GM23338 (cell line): Measurements from ENCODE around the gene NCK2. TPM values are rescaled to one million over a fixed set of nuclear protein-coding genes. Genes with fewer than 3 reads are reported as not detected.

Experiments used
- ATAC-seq: fragments of 200-7000 bp; cut with Tn5 transposase; 3 replicates; pipeline ENCODE4 v1.9.1; 2020
- DNase-seq: peaks from one replicate; pipeline ENCODE4 v3.0.0-alpha.2; 2015; ENCODE audit warnings: low spot score
- H2AFZ ChIP-seq: fragments of 200-600 bp; sonication (generic); 2 replicates; pipeline ENCODE4 v1.8.0; 2016; ENCODE audit warnings: antibody characterized with exemption, mild to moderate bottlenecking, moderate library complexity
- H3F3A ChIP-seq: fragments of 200-600 bp; sonication (generic); replicated peaks from 2 replicates; pipeline ENCODE4 v1.8.0; 2017; ENCODE audit warnings: antibody characterized with exemption, mixed run types, low read depth
- H3K27ac ChIP-seq: fragments of 200-600 bp; sonication (generic); 2 replicates; pipeline ENCODE4 v1.6.1; 2016; ENCODE audit warnings: low read depth
- H3K27me3 ChIP-seq: fragments of 200-600 bp; sonication (generic); 2 replicates; pipeline ENCODE4 v1.8.0; 2016; ENCODE audit warnings: mild to moderate bottlenecking, mixed run types, moderate library complexity; ENCODE audit not compliant: insufficient read depth
- H3K36me3 ChIP-seq: fragments of 200-600 bp; sonication (generic); 2 replicates; pipeline ENCODE4 v1.8.0; 2016; ENCODE audit warnings: mild to moderate bottlenecking; ENCODE audit not compliant: insufficient read depth
- H3K4me1 ChIP-seq: fragments of 200-600 bp; sonication (generic); 2 replicates; pipeline ENCODE4 v1.8.0; 2016; ENCODE audit warnings: mild to moderate bottlenecking, moderate library complexity; ENCODE audit not compliant: insufficient read depth
- H3K4me2 ChIP-seq: fragments of 200-600 bp; sonication (generic); 2 replicates; pipeline ENCODE4 v1.7.1; 2017; ENCODE audit warnings: mixed run types
- H3K4me3 ChIP-seq: fragments of 200-600 bp; sonication (generic); 2 replicates; pipeline ENCODE4 v1.6.1; 2016; ENCODE audit warnings: mixed run types
- H3K79me2 ChIP-seq: fragments of 200-600 bp; sonication (generic); replicated peaks from 2 replicates; pipeline ENCODE4 v1.8.0; 2017; ENCODE audit warnings: mild to moderate bottlenecking; ENCODE audit not compliant: insufficient read depth
- H3K9me2 ChIP-seq: fragments of 200-600 bp; sonication (generic); 2 replicates; pipeline ENCODE4 v1.8.0; 2017; ENCODE audit not compliant: insufficient read depth
- H4K20me1 ChIP-seq: fragments of 200-600 bp; sonication (generic); replicated peaks from 2 replicates; pipeline ENCODE4 v1.8.0; 2017; ENCODE audit warnings: mild to moderate bottlenecking; ENCODE audit not compliant: insufficient read depth
- H3K27ac Mint-ChIP-seq: 2 replicates; pipeline ENCODE4 v1.8.0; 2020; ENCODE audit warnings: inconsistent platforms, mild to moderate bottlenecking, moderate library complexity, mixed read lengths
- H3K27me3 Mint-ChIP-seq: 3 replicates; pipeline ENCODE4 v1.8.0; 2022; ENCODE audit warnings: low read depth, mild to moderate bottlenecking, moderate library complexity, mixed read lengths, inconsistent platforms; ENCODE audit not compliant: insufficient read depth, poor library complexity
- H3K36me3 Mint-ChIP-seq: 3 replicates; pipeline ENCODE4 v1.8.0; 2021; ENCODE audit warnings: low read depth, mild to moderate bottlenecking, inconsistent platforms, moderate library complexity, mixed read lengths
- H3K4me1 Mint-ChIP-seq: 3 replicates; pipeline ENCODE4 v1.8.0; 2020; ENCODE audit warnings: mild to moderate bottlenecking, inconsistent platforms, mixed read lengths
- H3K4me3 Mint-ChIP-seq: 3 replicates; pipeline ENCODE4 v1.8.0; 2021; ENCODE audit warnings: moderate library complexity, mild to moderate bottlenecking, inconsistent platforms, mixed read lengths
- H3K9me3 Mint-ChIP-seq: 3 replicates; pipeline ENCODE4 v1.8.0; 2020; ENCODE audit warnings: moderate library complexity, mild to moderate bottlenecking, inconsistent platforms, mixed read lengths
- CREB1 ChIP-seq: fragments of 250-450 bp; sonication (Bioruptor Pico); IDR thresholded peaks from 2 replicates; pipeline ENCODE4 v1.5.0; 2020; ENCODE audit warnings: low read depth, mild to moderate bottlenecking, moderate library complexity
- ETS1 ChIP-seq: IDR thresholded peaks from 2 replicates; pipeline ENCODE4 v1.6.1; 2016; ENCODE audit warnings: antibody characterized with exemption
- NANOG ChIP-seq: IDR thresholded peaks from 2 replicates; pipeline ENCODE4 v1.6.1; 2016; ENCODE audit warnings: antibody characterized with exemption, borderline replicate concordance
- STAT1 ChIP-seq: IDR thresholded peaks from one replicate; pipeline ENCODE4 v1.6.1; 2016; ENCODE audit warnings: antibody characterized with exemption; ENCODE audit not compliant: unreplicated experiment
- ZNF114 ChIP-seq: fragments of 250-450 bp; sonication (Bioruptor Pico); IDR thresholded peaks from 2 replicates; pipeline ENCODE4 v1.5.0; 2020; ENCODE audit warnings: mild to moderate bottlenecking, moderate library complexity
- polyA plus RNA-seq: library from polyadenylated mRNA; unstranded; fragments of >200 nt; fragmentation: Nextera tagmentation; extraction: Ambion mirVana; gene quantifications from 2 replicates; pipeline ENCODE4 v1.2.1, GENCODE V29; 2016
- total RNA-seq: library from RNA; depleted of rRNA; stranded (reverse); fragments of >200 nt; shearing (Covaris generic); gene quantifications from 2 replicates; pipeline ENCODE4 v1.2.3, GENCODE V29; 2014
- TF ChIP-seq, protein P1 (sequence below): fragments of 250-450 bp; sonication (Bioruptor Pico); IDR thresholded peaks from 2 replicates; pipeline ENCODE4 v1.5.0; 2020; ENCODE audit warnings: mild to moderate bottlenecking, moderate library complexity

NCK2 gene
- total and polyA plus RNA-seq, 2 experiments from 2014 or later = 26.9 to 59.9 TPM

GRCh38 chr2:105872830-105873229, 128.1 kb downstream of the NCK2 start:
- TF ChIP-seq, protein P1, sequence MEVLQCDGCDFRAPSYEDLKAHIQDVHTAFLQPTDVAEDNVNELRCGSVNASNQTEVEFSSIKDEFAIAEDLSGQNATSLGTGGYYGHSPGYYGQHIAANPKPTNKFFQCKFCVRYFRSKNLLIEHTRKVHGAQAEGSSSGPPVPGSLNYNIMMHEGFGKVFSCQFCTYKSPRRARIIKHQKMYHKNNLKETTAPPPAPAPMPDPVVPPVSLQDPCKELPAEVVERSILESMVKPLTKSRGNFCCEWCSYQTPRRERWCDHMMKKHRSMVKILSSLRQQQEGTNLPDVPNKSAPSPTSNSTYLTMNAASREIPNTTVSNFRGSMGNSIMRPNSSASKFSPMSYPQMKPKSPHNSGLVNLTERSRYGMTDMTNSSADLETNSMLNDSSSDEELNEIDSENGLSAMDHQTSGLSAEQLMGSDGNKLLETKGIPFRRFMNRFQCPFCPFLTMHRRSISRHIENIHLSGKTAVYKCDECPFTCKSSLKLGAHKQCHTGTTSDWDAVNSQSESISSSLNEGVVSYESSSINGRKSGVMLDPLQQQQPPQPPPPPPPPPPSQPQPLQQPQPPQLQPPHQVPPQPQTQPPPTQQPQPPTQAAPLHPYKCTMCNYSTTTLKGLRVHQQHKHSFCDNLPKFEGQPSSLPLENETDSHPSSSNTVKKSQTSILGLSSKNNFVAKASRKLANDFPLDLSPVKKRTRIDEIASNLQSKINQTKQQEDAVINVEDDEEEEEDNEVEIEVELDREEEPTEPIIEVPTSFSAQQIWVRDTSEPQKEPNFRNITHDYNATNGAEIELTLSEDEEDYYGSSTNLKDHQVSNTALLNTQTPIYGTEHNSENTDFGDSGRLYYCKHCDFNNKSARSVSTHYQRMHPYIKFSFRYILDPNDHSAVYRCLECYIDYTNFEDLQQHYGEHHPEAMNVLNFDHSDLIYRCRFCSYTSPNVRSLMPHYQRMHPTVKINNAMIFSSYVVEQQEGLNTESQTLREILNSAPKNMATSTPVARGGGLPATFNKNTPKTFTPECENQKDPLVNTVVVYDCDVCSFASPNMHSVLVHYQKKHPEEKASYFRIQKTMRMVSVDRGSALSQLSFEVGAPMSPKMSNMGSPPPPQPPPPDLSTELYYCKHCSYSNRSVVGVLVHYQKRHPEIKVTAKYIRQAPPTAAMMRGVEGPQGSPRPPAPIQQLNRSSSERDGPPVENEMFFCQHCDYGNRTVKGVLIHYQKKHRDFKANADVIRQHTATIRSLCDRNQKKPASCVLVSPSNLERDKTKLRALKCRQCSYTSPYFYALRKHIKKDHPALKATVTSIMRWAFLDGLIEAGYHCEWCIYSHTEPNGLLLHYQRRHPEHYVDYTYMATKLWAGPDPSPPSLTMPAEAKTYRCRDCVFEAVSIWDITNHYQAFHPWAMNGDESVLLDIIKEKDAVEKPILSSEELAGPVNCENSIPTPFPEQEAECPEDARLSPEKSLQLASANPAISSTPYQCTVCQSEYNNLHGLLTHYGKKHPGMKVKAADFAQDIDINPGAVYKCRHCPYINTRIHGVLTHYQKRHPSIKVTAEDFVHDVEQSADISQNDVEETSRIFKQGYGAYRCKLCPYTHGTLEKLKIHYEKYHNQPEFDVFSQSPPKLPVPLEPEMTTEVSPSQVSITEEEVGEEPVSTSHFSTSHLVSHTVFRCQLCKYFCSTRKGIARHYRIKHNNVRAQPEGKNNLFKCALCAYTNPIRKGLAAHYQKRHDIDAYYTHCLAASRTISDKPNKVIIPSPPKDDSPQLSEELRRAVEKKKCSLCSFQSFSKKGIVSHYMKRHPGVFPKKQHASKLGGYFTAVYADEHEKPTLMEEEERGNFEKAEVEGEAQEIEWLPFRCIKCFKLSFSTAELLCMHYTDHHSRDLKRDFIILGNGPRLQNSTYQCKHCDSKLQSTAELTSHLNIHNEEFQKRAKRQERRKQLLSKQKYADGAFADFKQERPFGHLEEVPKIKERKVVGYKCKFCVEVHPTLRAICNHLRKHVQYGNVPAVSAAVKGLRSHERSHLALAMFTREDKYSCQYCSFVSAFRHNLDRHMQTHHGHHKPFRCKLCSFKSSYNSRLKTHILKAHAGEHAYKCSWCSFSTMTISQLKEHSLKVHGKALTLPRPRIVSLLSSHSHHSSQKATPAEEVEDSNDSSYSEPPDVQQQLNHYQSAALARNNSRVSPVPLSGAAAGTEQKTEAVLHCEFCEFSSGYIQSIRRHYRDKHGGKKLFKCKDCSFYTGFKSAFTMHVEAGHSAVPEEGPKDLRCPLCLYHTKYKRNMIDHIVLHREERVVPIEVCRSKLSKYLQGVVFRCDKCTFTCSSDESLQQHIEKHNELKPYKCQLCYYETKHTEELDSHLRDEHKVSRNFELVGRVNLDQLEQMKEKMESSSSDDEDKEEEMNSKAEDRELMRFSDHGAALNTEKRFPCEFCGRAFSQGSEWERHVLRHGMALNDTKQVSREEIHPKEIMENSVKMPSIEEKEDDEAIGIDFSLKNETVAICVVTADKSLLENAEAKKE (CRISPR knock-in tag) = no peak
- TF ChIP-seq NANOG (no peak), ETS1 (no peak), ZNF114 (CRISPR knock-in tag) (no peak), STAT1 (no peak), CREB1 (CRISPR knock-in tag) (no peak)
- Histone ChIP-seq H3F3A (no peaks in the 10 kb centered on the region), H3K4me3 (no peak overlapping the region), H3K36me3 (no peaks in the 10 kb centered on the region), H3K4me2 (no peak overlapping the region), H3K4me1 (peaks cover 4% of the 10 kb centered on the region; the same call in 1 of the 2 replicates), H2AFZ (no peak overlapping the region), H3K27me3 (no peaks in the 10 kb centered on the region), H4K20me1 (no peaks in the 10 kb centered on the region; the same call in none of the 2 replicates), H3K27ac (no peak overlapping the region), H3K9me2 (no peaks in the 10 kb centered on the region), H3K79me2 (peaks cover 22% of the 10 kb centered on the region)
- Mint-ChIP-seq H3K9me3 (no peaks in the 10 kb centered on the region), H3K27ac (peak overlapping the region; percentile 63; the same call in 1 of the 2 replicates), H3K36me3 (no peaks in the 10 kb centered on the region), H3K4me1 (peaks cover 34% of the 10 kb centered on the region), H3K4me3 (no peak overlapping the region), H3K27me3 (peaks cover 2% of the 10 kb centered on the region)
- no peak for DNase-seq
- no peak for ATAC-seq
